Stimulated activated CD4-positive, alpha-beta T cell treated with anti-CD3 and anti-CD28 coated beads, Interleukin-4, amount 100 ng/mL, for 24 hours (primary cell): ENCODE data around the gene VWC2L.

Experiments
- DNase-seq: peaks from one replicate; pipeline ENCODE4 v3.0.0-alpha.2; 2020

The VWC2L gene

DNA sequence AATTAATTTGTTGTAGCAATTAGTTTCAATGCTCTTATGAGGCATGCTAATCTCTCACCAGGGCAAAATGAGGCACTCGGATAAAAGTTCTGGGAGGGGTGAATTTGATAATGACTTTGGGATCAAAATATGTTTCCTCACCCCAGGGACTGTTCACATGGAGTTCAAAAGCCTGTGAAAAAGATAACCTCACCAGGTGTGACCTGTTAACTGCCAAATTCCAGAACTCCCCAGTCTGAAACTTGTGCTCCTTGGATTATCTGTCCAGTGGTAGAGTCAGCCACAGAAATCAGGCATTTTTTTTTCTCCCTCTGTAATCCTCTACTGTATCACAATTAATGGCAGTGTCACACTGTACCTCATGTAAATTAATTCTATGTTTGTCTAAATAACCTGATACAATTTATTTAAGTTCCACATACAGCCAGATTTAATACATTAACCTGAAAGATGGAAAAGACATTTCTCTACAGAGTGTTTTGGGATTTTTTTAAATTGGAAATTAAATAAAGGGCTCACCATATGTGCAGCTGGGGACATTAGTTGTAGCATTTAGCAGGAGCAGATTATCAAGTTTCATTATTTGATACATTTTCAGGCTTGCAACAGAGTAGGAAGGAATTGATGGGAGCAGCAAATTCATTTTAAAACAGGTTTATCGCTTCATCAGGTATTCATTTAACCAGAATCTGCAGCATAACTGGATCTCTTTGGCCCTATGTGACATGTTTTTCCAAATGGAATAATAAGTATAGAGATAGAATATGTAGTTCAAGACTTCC, 191.2 kb downstream of the VWC2L start:
- DNase-seq, result no peak

DNA sequence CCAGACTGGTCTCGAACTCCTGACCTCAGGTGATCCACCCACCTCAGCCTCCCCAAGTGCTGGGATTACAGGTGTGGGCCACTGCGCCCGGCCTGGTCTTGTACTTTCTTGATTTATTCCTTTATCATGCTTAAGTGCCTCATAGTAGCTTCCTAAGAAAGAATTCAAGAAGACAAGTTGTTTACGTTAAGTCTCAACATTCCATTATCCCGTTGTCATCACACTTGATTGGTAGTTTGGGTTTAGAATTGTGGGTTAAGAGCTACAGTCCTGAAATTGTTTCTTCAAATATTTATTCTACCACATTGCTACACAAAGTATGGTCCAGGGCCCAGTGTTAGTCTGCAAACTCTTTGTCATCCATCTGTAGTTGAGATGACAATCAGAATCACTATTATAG, 194.0 kb downstream of the VWC2L start:
- no peak for DNase-seq

DNA sequence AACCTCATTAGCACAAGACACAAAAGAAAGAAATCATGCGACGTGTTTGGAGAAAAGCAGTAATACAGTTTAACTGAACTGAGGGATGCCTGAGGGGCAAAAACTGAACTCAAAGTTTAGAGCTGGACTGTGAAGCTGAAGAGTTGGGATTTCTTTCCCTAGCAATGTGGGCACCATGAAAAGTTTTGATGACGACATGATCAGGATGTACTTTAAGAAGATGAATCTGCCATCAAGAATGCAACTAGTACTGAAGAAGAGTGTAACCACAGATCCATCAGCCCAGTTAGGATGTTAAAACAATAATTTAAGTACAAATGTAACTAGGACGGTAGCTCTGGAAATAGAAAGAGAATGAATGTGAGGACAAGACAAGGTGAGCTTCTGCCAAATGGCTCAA, 196.2 kb downstream of the VWC2L start:
- no peak for DNase-seq

DNA sequence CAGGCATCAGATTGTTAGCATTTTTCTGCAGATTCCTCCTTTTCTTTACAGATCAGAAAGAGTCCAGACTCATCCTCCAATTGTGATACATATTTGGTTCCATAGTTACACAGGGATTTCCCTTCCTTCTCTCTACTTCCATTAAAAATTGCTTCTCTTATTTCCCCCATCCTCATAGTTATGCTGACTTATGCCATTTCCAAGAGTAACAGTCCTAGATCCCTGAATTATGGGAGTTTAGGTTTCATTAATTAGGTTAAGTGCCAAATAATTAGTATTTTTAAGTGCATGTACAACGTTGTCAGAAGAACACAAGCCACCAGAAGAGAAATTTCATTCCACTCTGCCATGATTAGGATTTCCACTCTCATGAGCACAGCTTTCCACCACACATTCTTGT, 200.2 kb downstream of the VWC2L start:
- DNase-seq, result no peak

DNA sequence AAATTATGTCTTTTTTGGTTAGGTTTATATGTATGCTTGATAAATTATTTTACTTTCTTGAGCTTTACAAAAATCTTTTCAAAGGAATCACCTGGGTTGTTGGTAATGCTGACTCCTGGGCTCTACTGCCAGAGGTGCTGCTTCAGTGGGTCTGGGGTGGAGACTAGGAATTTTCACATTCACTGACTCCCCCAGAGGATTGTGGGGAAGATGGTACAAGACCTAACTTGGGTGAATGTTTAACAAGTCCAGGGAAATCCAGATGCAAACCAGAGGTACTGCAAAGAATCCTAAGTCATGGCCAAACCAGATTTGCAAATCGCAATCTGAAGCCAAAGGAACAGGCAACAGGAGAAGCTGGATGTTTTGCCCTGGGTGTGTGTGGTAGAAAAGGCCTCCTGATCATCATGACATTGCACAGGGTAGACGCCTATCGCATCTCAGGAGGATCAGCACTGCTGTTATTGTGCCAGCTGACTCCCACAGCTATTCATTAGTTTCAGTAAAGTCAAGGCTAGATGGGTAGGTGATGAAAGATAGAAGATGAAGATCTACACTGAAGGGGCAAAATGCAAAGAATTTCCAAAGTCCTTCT, 213.4 kb downstream of the VWC2L start:
- no peak for DNase-seq

DNA sequence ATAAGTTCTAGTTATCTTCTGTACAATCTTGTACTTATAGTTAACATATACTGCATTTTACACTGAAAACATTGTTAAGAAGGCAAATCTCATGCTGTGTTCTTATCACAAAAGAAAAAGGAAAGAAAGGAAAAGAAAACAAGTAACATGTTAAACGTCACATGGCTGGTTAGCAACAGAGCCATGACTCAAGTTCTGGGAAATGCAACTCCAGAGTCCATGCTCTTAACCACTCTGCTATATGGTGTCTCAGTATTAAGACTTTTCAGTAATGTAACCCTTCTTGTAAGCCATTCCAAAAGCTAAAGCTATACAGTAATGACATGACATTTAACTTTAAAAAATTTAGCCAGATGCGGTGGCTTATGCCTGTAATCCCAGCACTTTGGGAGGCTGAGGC, 217.2 kb downstream of the VWC2L start:
- no peak for DNase-seq
